ENCODE measurements around the gene CAP1.

- TF ChIP-seq, protein P1, sequence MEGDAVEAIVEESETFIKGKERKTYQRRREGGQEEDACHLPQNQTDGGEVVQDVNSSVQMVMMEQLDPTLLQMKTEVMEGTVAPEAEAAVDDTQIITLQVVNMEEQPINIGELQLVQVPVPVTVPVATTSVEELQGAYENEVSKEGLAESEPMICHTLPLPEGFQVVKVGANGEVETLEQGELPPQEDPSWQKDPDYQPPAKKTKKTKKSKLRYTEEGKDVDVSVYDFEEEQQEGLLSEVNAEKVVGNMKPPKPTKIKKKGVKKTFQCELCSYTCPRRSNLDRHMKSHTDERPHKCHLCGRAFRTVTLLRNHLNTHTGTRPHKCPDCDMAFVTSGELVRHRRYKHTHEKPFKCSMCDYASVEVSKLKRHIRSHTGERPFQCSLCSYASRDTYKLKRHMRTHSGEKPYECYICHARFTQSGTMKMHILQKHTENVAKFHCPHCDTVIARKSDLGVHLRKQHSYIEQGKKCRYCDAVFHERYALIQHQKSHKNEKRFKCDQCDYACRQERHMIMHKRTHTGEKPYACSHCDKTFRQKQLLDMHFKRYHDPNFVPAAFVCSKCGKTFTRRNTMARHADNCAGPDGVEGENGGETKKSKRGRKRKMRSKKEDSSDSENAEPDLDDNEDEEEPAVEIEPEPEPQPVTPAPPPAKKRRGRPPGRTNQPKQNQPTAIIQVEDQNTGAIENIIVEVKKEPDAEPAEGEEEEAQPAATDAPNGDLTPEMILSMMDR (IDR thresholded peaks at IDR 0.05), result no peak
- TF ChIP-seq POLR2A (IDR thresholded peaks at IDR 0.05), result no peak
Observed at GRCh38 chr1:40014812-40015594, 25.5 kb upstream of the CAP1 start.

Data from adrenal gland (tissue), 5 donors.